Hepatocyte (in vitro differentiated cells): ENCODE measurements around the gene NCOA7. TPM values are rescaled to one million over a fixed set of nuclear protein-coding genes. Genes with fewer than 3 reads are reported as not detected.

Experiments used
- DNase-seq: peaks from one replicate; pipeline ENCODE4 v3.0.0-alpha.2; 2016; ENCODE audit warnings: low spot score
- H2AFZ ChIP-seq: fragments of 200-600 bp; sonication (generic); 2 replicates; pipeline ENCODE4 v1.6.0; 2016; ENCODE audit warnings: antibody characterized with exemption, mild to moderate bottlenecking
- H3K27ac ChIP-seq: fragments of 200-600 bp; sonication (generic); 2 replicates; pipeline ENCODE4 v1.5.1; 2016; ENCODE audit warnings: mild to moderate bottlenecking
- H3K27me3 ChIP-seq: fragments of 200-600 bp; sonication (generic); 2 replicates; pipeline ENCODE4 v1.6.1; 2016
- H3K36me3 ChIP-seq: fragments of 200-600 bp; sonication (generic); replicated peaks from 2 replicates; pipeline ENCODE4 v1.5.1; 2016; ENCODE audit warnings: low read depth; ENCODE audit not compliant: insufficient read depth
- H3K4me1 ChIP-seq: fragments of 200-600 bp; sonication (generic); 2 replicates; pipeline ENCODE4 v1.5.1; 2016; ENCODE audit warnings: mild to moderate bottlenecking, moderate library complexity; ENCODE audit not compliant: insufficient read depth
- H3K4me2 ChIP-seq: fragments of 200-600 bp; sonication (generic); 2 replicates; pipeline ENCODE4 v1.6.0; 2016
- H3K4me3 ChIP-seq: fragments of 200-600 bp; sonication (generic); 2 replicates; pipeline ENCODE4 v1.5.1; 2016; ENCODE audit warnings: mild to moderate bottlenecking
- H3K79me2 ChIP-seq: fragments of 200-600 bp; sonication (generic); 2 replicates; pipeline ENCODE4 v1.6.0; 2017; ENCODE audit warnings: mild to moderate bottlenecking
- H3K9me2 ChIP-seq: fragments of 200-600 bp; sonication (generic); replicated peaks from 2 replicates; pipeline ENCODE4 v1.6.0; 2017; ENCODE audit warnings: mild to moderate bottlenecking; ENCODE audit not compliant: insufficient read depth
- H3K9me3 ChIP-seq: fragments of 200-600 bp; sonication (generic); 2 replicates; pipeline ENCODE4 v1.5.1; 2016; ENCODE audit warnings: low read depth, mild to moderate bottlenecking
- H4K20me1 ChIP-seq: fragments of 200-600 bp; sonication (generic); 2 replicates; pipeline ENCODE4 v1.6.0; 2016; ENCODE audit warnings: mild to moderate bottlenecking; ENCODE audit not compliant: insufficient read depth, poor library complexity, severe bottlenecking
- CTCF ChIP-seq: fragments of 200-600 bp; sonication (generic); IDR thresholded peaks from 2 replicates; pipeline ENCODE4 v1.5.1; 2016; ENCODE audit warnings: antibody characterized with exemption, mild to moderate bottlenecking; ENCODE audit not compliant: poor library complexity
- EZH2 ChIP-seq: fragments of 200-600 bp; sonication (generic); IDR thresholded peaks from 2 replicates; pipeline ENCODE4 v1.6.1; 2016; ENCODE audit warnings: antibody characterized with exemption, mild to moderate bottlenecking, borderline replicate concordance
- EZH2phosphoT487 ChIP-seq: fragments of 200-600 bp; sonication (generic); IDR thresholded peaks from one replicate; pipeline ENCODE4 v1.6.1; 2018; ENCODE audit warnings: antibody characterized with exemption, mild to moderate bottlenecking, low read depth, moderate library complexity; ENCODE audit not compliant: unreplicated experiment, severe bottlenecking
- WGBS: methylation state at CpG from one replicate; pipeline ENCODE4 v1.1.6; 2016; ENCODE audit warnings: low lambda C conversion rate; ENCODE audit errors: missing lambda C conversion rate; 5-methylcytosine and 5-hydroxymethylcytosine counted together
- polyA plus RNA-seq: library from polyadenylated mRNA; unstranded; fragments of >200 nt; fragmentation: Nextera tagmentation; extraction: Ambion mirVana; gene quantifications from 2 replicates; pipeline ENCODE4 v1.2.1, GENCODE V29; 2016
- total RNA-seq: library from RNA; depleted of rRNA; stranded (reverse); fragments of >200 nt; gene quantifications from 2 replicates; pipeline ENCODE4 v1.2.3, GENCODE V29; 2014

NCOA7 gene
- total and polyA plus RNA-seq, 2 experiments from 2014 or later = 17.3 to 42.0 TPM

GRCh38 chr6:125824946-125825771 is 34.4 kb downstream of the NCOA7 start:
- Histone ChIP-seq H3K4me3 (no peak overlapping the region), H3K9me2 (no peaks in the 10 kb centered on the region), H3K4me2 (no peak overlapping the region), H3K9me3 (no peaks in the 10 kb centered on the region), H3K27ac (no peak overlapping the region), H3K79me2 (no peaks in the 10 kb centered on the region), H3K4me1 (peaks cover 7% of the 10 kb centered on the region), H2AFZ (no peak overlapping the region), H4K20me1 (no peaks in the 10 kb centered on the region), H3K27me3 (no peaks in the 10 kb centered on the region), H3K36me3 (no peaks in the 10 kb centered on the region)
- 88% methylated on average over 8 of the region's 8 CpGs for WGBS
- TF ChIP-seq CTCF (no peak), EZH2phosphoT487 (no peak), EZH2 (no peak)
- no peak for DNase-seq

GRCh38 chr6:125826695-125827463 is 36.1 kb downstream of the NCOA7 start:
- Histone ChIP-seq H3K79me2 (no peaks in the 10 kb centered on the region), H3K9me3 (no peaks in the 10 kb centered on the region), H2AFZ (no peak overlapping the region), H3K4me3 (no peak overlapping the region), H3K4me1 (peaks cover 4% of the 10 kb centered on the region), H3K9me2 (no peaks in the 10 kb centered on the region), H3K27me3 (no peaks in the 10 kb centered on the region), H3K4me2 (no peak overlapping the region), H3K27ac (no peak overlapping the region), H3K36me3 (no peaks in the 10 kb centered on the region), H4K20me1 (no peaks in the 10 kb centered on the region)
- no peak for DNase-seq
- TF ChIP-seq EZH2 (no peak), EZH2phosphoT487 (no peak), CTCF (no peak)
- 98% methylated on average over 9 of the region's 9 CpGs for WGBS

- Histone ChIP-seq H3K9me3 (no peaks in the 10 kb centered on the region), H3K4me2 (no peak overlapping the region), H3K79me2 (no peaks in the 10 kb centered on the region), H3K4me3 (no peak overlapping the region), H3K9me2 (no peaks in the 10 kb centered on the region), H3K27me3 (no peaks in the 10 kb centered on the region), H3K27ac (no peak overlapping the region), H4K20me1 (no peaks in the 10 kb centered on the region), H2AFZ (no peak overlapping the region), H3K36me3 (no peaks in the 10 kb centered on the region), H3K4me1 (no peaks in the 10 kb centered on the region)
- WGBS = 87% methylated on average over 2 of the region's 2 CpGs
- TF ChIP-seq CTCF = no peak
- no peak for TF ChIP-seq EZH2phosphoT487
- no peak for TF ChIP-seq EZH2
- DNase-seq = no peak
Measured at GRCh38 chr6:125827788-125828320, 37.1 kb downstream of the NCOA7 start.
